Measurements from ENCODE around the gene ERVH48-1.
A peak's percentile ranks its signal among the peaks of the same experiment; 100 is the strongest.

GRCh38 chr21:42878993-42879787 is 46.2 kb downstream of the ERVH48-1 start, which contains the start of gene WDR4:
- TF ChIP-seq POLR2AphosphoS5 (IDR thresholded peaks at IDR 0.05) (peak; percentile 95 to 98), POLR2A (IDR thresholded peaks at IDR 0.05) (peak; percentile 59 to 89 (median 74))

Measured in upper lobe of left lung (tissue), 4 donors.